ENCODE results near the gene VARS2.

The VARS2 gene

GRCh38 chr6:30884521-30885480 lies 29.2 kb upstream of the VARS2 start:
- peak; percentile 32 for DNase-seq

GRCh38 chr6:30885481-30885998 lies 28.5 kb upstream of the VARS2 start:
- no peak for DNase-seq

- peak; percentile 80 for DNase-seq
Measured at GRCh38 chr6:30885999-30886896, 27.8 kb upstream of the VARS2 start.

- no peak for DNase-seq
Measured at GRCh38 chr6:30886897-30887255, 27.2 kb upstream of the VARS2 start.

GRCh38 chr6:30887901-30888815 lies 25.9 kb upstream of the VARS2 start:
- peak; percentile 34 for DNase-seq

- no peak for DNase-seq
Measured at GRCh38 chr6:30888816-30889495, 25.1 kb upstream of the VARS2 start.

- DNase-seq: no peak
Measured at GRCh38 chr6:30889496-30889885, 24.5 kb upstream of the VARS2 start.

GRCh38 chr6:30889921-30890645 lies 24.0 kb upstream of the VARS2 start:
- no peak for DNase-seq

- no peak for DNase-seq
Measured at GRCh38 chr6:30890646-30891449, 23.2 kb upstream of the VARS2 start.

GRCh38 chr6:30891450-30891723 lies 22.7 kb upstream of the VARS2 start:
- no peak for DNase-seq

GRCh38 chr6:30891816-30892538 lies 22.1 kb upstream of the VARS2 start:
- DNase-seq: no peak

GRCh38 chr6:30893001-30893591 lies 20.9 kb upstream of the VARS2 start:
- DNase-seq: no peak

GRCh38 chr6:30893666-30894065 lies 20.4 kb upstream of the VARS2 start:
- DNase-seq: no peak

GRCh38 chr6:30894381-30894780 lies 19.7 kb upstream of the VARS2 start:
- DNase-seq: no peak

- no peak for DNase-seq
Measured at GRCh38 chr6:30894935-30895334, 19.1 kb upstream of the VARS2 start.

GRCh38 chr6:30895343-30895742 lies 18.7 kb upstream of the VARS2 start:
- DNase-seq: no peak

- DNase-seq: no peak
Measured at GRCh38 chr6:30896541-30896940, 17.5 kb upstream of the VARS2 start.

GRCh38 chr6:30897882-30898281 lies 16.2 kb upstream of the VARS2 start:
- no peak for DNase-seq

- no peak for DNase-seq
Measured at GRCh38 chr6:30898750-30899360, 15.2 kb upstream of the VARS2 start.
